ENCODE results near the gene SLC12A5. TPM values are rescaled to one million over a fixed set of nuclear protein-coding genes. Genes with fewer than 3 reads are reported as not detected.
"Not testable (repeated sequence)": the region's sequence is repeated elsewhere in the genome, so short reads cannot be mapped to it uniquely, and the experiment has no call there.

Gene SLC12A5
- total and polyA plus RNA-seq, 7 donors = 0.29 TPM; not detected in 6

DNA sequence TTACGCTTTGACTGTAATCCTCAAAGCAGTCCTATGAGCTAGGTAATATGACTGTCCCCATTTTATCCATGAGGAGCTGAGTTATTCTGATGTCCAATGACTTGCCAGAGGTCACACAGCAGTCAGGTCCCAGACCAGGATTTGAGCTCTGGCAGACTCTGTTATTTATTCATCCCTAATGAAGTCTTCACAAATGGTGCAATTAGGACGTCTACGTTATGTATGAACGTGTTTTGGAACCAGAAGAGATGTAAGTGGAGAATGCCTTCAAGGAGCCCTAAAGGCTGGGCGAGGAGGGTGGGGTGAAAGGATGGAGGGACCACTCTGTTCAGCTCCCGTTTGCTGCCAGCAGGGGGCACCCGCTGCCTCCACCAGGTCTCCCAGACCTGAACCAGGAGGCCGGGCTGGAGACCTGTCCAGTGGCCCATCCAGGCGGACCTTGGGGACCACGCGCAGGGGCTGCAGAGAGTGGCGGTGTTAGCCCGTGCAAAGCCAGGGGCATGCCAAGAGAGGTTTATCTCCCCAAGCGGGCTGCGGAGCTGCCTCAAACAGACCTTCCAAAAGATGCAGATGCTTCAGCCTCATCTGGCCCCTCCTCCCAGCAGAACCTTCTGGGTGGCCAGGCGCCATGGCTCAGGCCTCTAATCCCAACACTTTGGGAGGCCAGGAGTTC, 41.8 kb upstream of the SLC12A5 start:
- WGBS, 3 donors = 7 to 9% (median 8%) methylated on average over 16 of the region's 16 CpGs
- peaks cover 0 to 21% (median 0%) of the 10 kb centered on the region in 3 donors for H3K27me3 ChIP-seq (ENCODE audit: insufficient read depth in 3 of 3, low read length in 2 of 3)
- H3K9me3 ChIP-seq = no peaks in the 10 kb centered on the region
- intact Hi-C loops (cut with DNase I) = no loop called here
- peak; percentile 67 to 84 for DNase-seq
- H3K27ac ChIP-seq = no peak overlapping the region
- peak; percentile 59 to 85 (median 82) for ATAC-seq
- H3K36me3 ChIP-seq (ENCODE audit: insufficient read depth in 1 of 2, low read depth in 1 of 2) = no peaks in the 10 kb centered on the region
- H3K4me3 ChIP-seq = no peak overlapping the region
- H3K4me1 ChIP-seq = no peaks in the 10 kb centered on the region
- TF ChIP-seq, protein P1, sequence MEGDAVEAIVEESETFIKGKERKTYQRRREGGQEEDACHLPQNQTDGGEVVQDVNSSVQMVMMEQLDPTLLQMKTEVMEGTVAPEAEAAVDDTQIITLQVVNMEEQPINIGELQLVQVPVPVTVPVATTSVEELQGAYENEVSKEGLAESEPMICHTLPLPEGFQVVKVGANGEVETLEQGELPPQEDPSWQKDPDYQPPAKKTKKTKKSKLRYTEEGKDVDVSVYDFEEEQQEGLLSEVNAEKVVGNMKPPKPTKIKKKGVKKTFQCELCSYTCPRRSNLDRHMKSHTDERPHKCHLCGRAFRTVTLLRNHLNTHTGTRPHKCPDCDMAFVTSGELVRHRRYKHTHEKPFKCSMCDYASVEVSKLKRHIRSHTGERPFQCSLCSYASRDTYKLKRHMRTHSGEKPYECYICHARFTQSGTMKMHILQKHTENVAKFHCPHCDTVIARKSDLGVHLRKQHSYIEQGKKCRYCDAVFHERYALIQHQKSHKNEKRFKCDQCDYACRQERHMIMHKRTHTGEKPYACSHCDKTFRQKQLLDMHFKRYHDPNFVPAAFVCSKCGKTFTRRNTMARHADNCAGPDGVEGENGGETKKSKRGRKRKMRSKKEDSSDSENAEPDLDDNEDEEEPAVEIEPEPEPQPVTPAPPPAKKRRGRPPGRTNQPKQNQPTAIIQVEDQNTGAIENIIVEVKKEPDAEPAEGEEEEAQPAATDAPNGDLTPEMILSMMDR (IDR thresholded peaks at IDR 0.05) = peak; percentile 70

DNA sequence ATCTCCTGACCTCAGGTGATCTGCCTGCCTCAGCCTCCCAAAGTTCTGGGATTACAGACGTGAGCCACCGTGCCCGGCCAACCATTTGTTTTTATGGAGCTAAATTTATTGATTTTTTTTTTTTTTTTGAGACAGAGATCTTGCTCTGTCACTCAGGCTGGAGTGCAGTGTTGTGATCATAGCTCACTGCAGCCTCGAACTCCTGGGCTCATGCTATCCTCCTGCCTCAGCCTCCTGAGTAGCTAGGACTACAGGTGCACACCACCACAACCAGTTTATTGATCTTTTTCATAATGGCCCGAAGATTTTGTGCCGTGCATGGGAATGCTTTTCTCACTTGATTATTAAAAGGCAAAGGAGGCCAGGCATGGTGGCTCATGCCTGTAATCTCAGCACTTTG, 40.2 kb upstream of the SLC12A5 start:
- H3K4me1 ChIP-seq; H3K4me3 ChIP-seq; DNase-seq; intact Hi-C loops (cut with DNase I); H3K27ac ChIP-seq; ATAC-seq; H3K36me3 ChIP-seq (ENCODE audit: insufficient read depth in 1 of 2, low read depth in 1 of 2); H3K9me3 ChIP-seq: not testable (repeated sequence)
- peaks cover 0 to 25% (median 0%) of the 10 kb centered on the region in 3 donors for H3K27me3 ChIP-seq (ENCODE audit: insufficient read depth in 3 of 3, low read length in 2 of 3)
- WGBS, 3 donors = 64 to 68% (median 68%) methylated on average over 6 of the region's 6 CpGs

DNA sequence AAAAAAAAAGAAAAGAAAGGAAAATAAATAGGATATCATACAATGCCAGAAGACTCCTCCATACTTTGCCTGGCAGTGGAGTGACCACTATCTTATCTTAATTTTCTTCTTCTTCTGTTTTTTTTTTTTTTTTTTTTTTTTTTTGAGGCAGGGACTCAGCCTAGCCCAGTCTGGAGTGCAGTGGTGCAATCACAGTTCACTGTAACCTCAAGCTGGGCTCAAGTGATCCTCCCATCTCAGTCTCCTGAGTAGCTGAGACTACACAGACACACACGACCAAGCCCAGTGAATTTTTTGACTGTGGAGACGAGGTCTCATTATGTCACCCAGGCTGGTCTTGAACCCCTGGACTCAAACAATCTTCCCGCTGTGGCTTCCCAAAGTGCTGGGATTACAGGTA, 37.4 kb upstream of the SLC12A5 start:
- TF ChIP-seq, protein P1 (IDR thresholded peaks at IDR 0.05) = no peak
- Histone ChIP-seq H3K4me3 (no peak overlapping the region), H3K27ac (no peak overlapping the region), H3K36me3 (ENCODE audit: insufficient read depth in 1 of 2, low read depth in 1 of 2) (no peaks in the 10 kb centered on the region), H3K9me3 (no peaks in the 10 kb centered on the region), H3K27me3 (ENCODE audit: insufficient read depth in 3 of 3, low read length in 2 of 3) (peaks cover 0 to 32% (median 0%) of the 10 kb centered on the region in 3 donors), H3K4me1 (no peaks in the 10 kb centered on the region)
- DNase-seq (no peak), ATAC-seq (no peak)
- 74 to 80% (median 76%) methylated on average over 3 of the region's 3 CpGs for WGBS, 3 donors
- intact Hi-C loops (cut with DNase I) = no loop called here

DNA sequence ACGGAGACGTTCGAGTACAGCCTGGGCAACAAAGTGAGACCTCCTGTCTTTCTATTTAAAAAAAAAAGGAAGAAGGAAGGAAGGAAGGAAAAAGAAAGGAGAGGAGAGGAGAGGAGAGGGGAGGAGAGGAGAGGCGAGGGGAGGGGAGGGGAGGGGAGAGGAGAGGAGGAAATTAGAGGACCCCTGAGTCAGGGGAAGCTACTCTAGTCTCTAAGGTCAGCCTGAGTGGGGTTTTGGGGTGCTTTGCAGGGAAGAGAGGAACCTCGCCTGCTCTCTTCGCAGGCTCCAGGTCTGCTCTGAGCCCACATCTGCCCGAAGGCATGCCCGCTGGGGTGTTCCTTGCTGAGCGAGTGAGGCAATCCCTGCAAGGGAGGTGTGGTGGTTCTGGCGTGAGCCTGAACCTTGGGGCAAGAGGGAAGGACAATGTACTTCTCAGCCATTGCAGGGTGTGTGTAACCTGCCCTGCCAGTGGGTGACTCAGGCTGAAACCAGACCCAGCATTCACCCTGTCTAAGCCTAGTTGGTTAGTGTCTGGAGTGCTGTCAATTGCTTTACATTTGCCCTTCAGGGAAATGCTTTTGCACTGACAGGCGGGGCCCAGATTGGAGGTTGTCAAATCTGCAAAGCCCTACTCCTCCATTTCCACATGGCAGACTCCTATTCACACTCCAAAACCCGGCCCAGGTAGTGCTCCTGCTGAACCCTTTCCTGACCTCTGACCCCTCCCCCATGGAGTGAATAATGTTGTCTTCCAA, 35.6 kb upstream of the SLC12A5 start:
- intact Hi-C loops (cut with DNase I) = no loop called here
- Histone ChIP-seq H3K36me3 (ENCODE audit: insufficient read depth in 1 of 2, low read depth in 1 of 2) (no peaks in the 10 kb centered on the region), H3K9me3 (no peaks in the 10 kb centered on the region), H3K27me3 (ENCODE audit: insufficient read depth in 3 of 3, low read length in 2 of 3) (peaks cover 0 to 28% (median 0%) of the 10 kb centered on the region in 3 donors), H3K4me1 (no peaks in the 10 kb centered on the region), H3K27ac (no peak overlapping the region), H3K4me3 (no peak overlapping the region)
- ATAC-seq = peak in 2 of 4 donors; percentile 45 to 52
- DNase-seq = no peak
- TF ChIP-seq, protein P1 (IDR thresholded peaks at IDR 0.05) = no peak
- 60 to 61% (median 61%) methylated on average over 11 to 12 of the region's 12 CpGs for WGBS, 3 donors

DNA sequence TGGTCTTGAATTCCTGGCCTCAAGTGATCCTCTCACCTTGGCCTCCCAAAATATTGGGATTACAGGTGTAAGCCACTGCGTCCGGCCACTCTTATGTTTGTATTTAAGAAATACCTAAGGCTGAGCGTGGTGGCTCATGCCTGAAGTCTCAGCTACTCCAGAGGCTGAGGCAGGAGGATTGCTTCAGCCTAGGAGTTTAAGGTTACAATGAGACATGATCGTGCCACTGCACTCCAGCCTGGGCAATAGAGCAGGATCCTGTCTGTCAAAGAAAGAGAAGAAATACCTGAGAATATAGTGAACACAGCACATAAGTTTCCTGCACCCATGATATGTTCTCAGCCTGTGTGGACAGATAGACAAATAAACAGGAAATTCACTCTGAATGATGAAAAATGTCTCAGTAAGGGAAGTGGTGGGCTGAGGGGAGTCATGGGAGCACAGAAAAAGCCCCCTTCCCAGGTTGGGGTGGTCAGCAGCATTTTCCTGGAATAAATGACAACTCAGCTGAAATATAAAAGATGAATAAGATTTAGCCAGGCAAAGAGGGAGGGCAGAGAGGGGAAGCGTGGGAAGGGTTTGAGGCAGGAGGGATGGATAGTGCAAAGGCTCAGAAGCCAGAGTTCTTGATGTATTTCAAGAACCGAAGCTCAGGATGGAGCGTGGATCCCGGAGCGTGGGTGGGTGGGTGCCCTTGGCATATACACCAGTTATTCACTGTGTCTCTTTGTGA, 34.1 kb upstream of the SLC12A5 start:
- Histone ChIP-seq H3K4me1 (no peaks in the 10 kb centered on the region), H3K27ac (no peak overlapping the region), H3K4me3 (no peak overlapping the region), H3K27me3 (ENCODE audit: insufficient read depth in 3 of 3, low read length in 2 of 3) (peaks cover 0 to 34% (median 0%) of the 10 kb centered on the region in 3 donors), H3K9me3 (no peaks in the 10 kb centered on the region), H3K36me3 (ENCODE audit: insufficient read depth in 1 of 2, low read depth in 1 of 2) (no peaks in the 10 kb centered on the region)
- DNase-seq (no peak), ATAC-seq (no peak)
- intact Hi-C loops (cut with DNase I) = no loop called here
- WGBS, 3 donors = 52 to 63% (median 56%) methylated on average over 9 of the region's 9 CpGs
- TF ChIP-seq, protein P1 (IDR thresholded peaks at IDR 0.05) = no peak

DNA sequence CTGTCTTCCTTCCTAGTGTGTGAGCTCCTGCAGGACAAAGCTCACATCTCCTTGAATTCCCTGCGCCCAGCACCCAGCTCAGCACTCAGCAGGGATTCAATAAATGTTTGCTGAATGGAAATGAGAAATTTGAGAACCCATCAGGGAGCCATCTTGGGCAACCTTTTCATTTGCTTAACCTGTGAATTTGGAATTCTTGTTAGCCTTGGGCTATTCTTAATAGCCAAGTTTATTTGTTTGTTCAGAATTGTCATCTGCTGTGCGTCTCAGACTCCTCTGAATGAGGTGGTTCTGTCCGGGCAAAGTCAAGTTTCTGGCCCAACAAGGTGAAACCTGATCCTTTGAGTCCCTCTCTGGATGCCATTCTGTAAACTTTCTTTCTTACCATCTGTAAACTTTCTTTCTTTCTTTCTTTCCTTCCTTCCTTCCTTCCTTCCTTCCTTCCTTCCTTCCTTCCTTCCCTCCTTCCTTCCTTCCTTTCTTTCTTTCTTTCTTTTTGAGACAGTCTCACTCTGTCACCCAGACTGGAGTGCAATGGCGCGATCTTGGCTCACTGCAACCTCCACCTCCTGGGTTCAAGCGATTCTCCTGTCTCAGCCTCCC, 33.4 kb upstream of the SLC12A5 start:
- peaks cover 0 to 31% (median 0%) of the 10 kb centered on the region in 3 donors for H3K27me3 ChIP-seq (ENCODE audit: insufficient read depth in 3 of 3, low read length in 2 of 3)
- 70 to 76% (median 72%) methylated on average over 6 of the region's 6 CpGs for WGBS, 3 donors

More for the DNA sequence above, 33.4 kb upstream of the SLC12A5 start:
- ATAC-seq; H3K27ac ChIP-seq; H3K9me3 ChIP-seq; DNase-seq; H3K4me1 ChIP-seq; intact Hi-C loops (cut with DNase I); H3K36me3 ChIP-seq (ENCODE audit: insufficient read depth in 1 of 2, low read depth in 1 of 2); H3K4me3 ChIP-seq: not testable (repeated sequence)
